PC-3 (cell line): ENCODE measurements around the gene FALEC. TPM values are rescaled to one million over a fixed set of nuclear protein-coding genes. Genes with fewer than 3 reads are reported as not detected.

Source experiments
- ATAC-seq: fragments of 200-7000 bp; cut with Tn5 transposase; 2 replicates; pipeline ENCODE4 v1.9.1; 2020; ENCODE audit warnings: mild to moderate bottlenecking, moderate library complexity
- BruUV-seq: library from RNA; stranded (reverse); fragments of 400-500 nt; replicated peaks from 2 replicates; lab custom pipeline; 2021; lab: Mats Ljungman, UMichigan
- CTCF ChIA-PET: fragments of 300-600 bp; sonication (Branson Sonifier 250); formaldehyde crosslinking; loops from one replicate; lab custom pipeline; 2022; ENCODE audit warnings: antibody characterized with exemption; lab: Charles Lee
- POLR2A ChIA-PET: fragments of 300-600 bp; sonication (Branson Sonifier 250); formaldehyde crosslinking; loops from one replicate; lab custom pipeline; 2022; ENCODE audit warnings: antibody characterized with exemption; ENCODE audit not compliant: unreplicated experiment; lab: Charles Lee
- DNase-seq: peaks from one replicate; pipeline ENCODE4 v3.0.0-alpha.2; 2015
- H2AFZ ChIP-seq: fragments of 300-600 bp; sonication (generic); 2 replicates; pipeline ENCODE4 v1.6.0; 2016; ENCODE audit warnings: antibody characterized with exemption, low read length
- H3F3A ChIP-seq: fragments of 300-600 bp; sonication (generic); one replicate; pipeline ENCODE4 v1.6.0; 2017; ENCODE audit warnings: antibody characterized with exemption, low read length, control low read depth, mild to moderate bottlenecking; ENCODE audit not compliant: unreplicated experiment
- H3K27ac ChIP-seq: fragments of 300-600 bp; sonication (generic); 2 replicates; pipeline ENCODE4 v1.5.1; 2016; ENCODE audit warnings: mild to moderate bottlenecking, low read length
- H3K27me3 ChIP-seq: fragments of 300-600 bp; sonication (generic); 2 replicates; pipeline ENCODE4 v1.6.1; 2016; ENCODE audit warnings: low read length, mixed read lengths
- H3K36me3 ChIP-seq: fragments of 300-600 bp; sonication (generic); 2 replicates; pipeline ENCODE4 v1.6.1; 2016; ENCODE audit warnings: low read depth, mixed run types, low read length, mixed read lengths
- H3K4me1 ChIP-seq: fragments of 300-600 bp; sonication (generic); 2 replicates; pipeline ENCODE4 v1.5.1; 2016; ENCODE audit warnings: low read length; ENCODE audit not compliant: insufficient read depth
- H3K4me2 ChIP-seq: fragments of 300-600 bp; sonication (generic); 2 replicates; pipeline ENCODE4 v1.6.0; 2016; ENCODE audit warnings: low read length
- H3K4me3 ChIP-seq: fragments of 300-600 bp; sonication (generic); 2 replicates; pipeline ENCODE4 v1.5.1; 2016; ENCODE audit warnings: mild to moderate bottlenecking, low read length, mixed read lengths
- H3K79me2 ChIP-seq: fragments of 300-600 bp; sonication (generic); 2 replicates; pipeline ENCODE4 v1.6.1; 2017; ENCODE audit warnings: low read length, mixed read lengths
- H3K9ac ChIP-seq: fragments of 300-600 bp; sonication (generic); 2 replicates; pipeline ENCODE4 v1.6.0; 2016; ENCODE audit warnings: mild to moderate bottlenecking, low read length
- H3K9me2 ChIP-seq: fragments of 300-600 bp; sonication (generic); replicated peaks from 2 replicates; pipeline ENCODE4 v1.6.1; 2016; ENCODE audit warnings: mixed run types, low read length, mixed read lengths
- H3K9me3 ChIP-seq: fragments of 300-600 bp; sonication (generic); 2 replicates; pipeline ENCODE4 v1.6.1; 2016; ENCODE audit warnings: low read length, mixed read lengths
- H4K20me1 ChIP-seq: fragments of 300-600 bp; sonication (generic); 2 replicates; pipeline ENCODE4 v1.6.1; 2016; ENCODE audit warnings: low read length, mixed read lengths
- CTCF ChIP-seq: fragments of 300-600 bp; sonication (generic); conservative IDR thresholded peaks from 2 replicates; pipeline ENCODE4 v1.5.1; 2017; ENCODE audit warnings: antibody characterized with exemption, low read depth, mild to moderate bottlenecking, low read length
- EZH2 ChIP-seq: fragments of 300-600 bp; sonication (generic); IDR thresholded peaks from one replicate; pipeline ENCODE4 v1.6.1; 2017; ENCODE audit warnings: antibody characterized with exemption, mild to moderate bottlenecking, low read length; ENCODE audit not compliant: unreplicated experiment
- EZH2phosphoT487 ChIP-seq: fragments of 300-600 bp; sonication (generic); IDR thresholded peaks from 2 replicates; pipeline ENCODE4 v1.6.1; 2018; ENCODE audit warnings: mild to moderate bottlenecking, antibody characterized with exemption, low read length, borderline replicate concordance
- intact Hi-C: fragments of 100-400 bp; cut with micrococcal nuclease; formaldehyde crosslinking; loops from 2 replicates; pipeline ENCODE4 v1.9.0; 2023
- total RNA-seq: library from RNA; depleted of rRNA; stranded (reverse); fragments of >200 nt; gene quantifications from 2 replicates; pipeline ENCODE4 v1.2.3, GENCODE V29; 2014

Gene FALEC
- total RNA-seq, 1 experiment from 2014 or later = 0.73 TPM

DNA sequence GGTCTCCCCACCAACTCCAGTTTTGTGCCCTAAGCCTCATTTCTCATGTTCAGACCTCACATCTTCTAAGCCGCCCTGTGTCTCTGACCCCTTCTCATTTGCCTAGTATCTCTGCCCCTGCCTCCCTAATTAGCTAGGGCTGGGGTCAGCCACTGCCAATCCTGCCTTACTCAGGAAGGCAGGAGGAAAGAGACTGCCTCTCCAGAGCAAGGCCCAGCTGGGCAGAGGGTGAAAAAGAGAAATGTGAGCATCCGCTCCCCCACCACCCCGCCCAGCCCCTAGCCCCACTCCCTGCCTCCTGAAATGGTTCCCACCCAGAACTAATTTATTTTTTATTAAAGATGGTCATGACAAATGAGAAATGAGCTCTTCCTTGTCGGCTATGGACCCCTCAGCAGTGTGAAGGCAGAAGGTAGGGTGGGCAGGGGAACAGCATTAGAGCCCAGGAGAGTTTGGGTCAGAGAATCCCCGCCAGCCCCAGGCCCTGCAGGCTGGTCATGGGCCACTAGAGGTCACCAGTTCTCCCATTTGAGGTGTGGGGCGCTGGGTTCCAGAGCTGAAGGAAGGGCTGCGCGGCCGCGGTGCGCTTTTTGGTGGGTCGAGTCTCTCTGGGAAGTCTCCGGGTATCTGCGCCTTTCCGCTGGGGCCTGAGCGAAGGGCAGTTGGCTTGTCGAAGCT, 45.2 kb downstream of the FALEC start:
- Histone ChIP-seq H3K9me3 (no peaks in the 10 kb centered on the region), H2AFZ (peak overlapping the region; percentile 69)
- ATAC-seq = peak; percentile 54

GRCh38 chr1:150561254-150561973, 45.9 kb downstream of the FALEC start:
- peak; percentile 99 for DNase-seq
- BruUV-seq = TSS peak; percentile 97
- CTCF ChIA-PET = interaction anchor here (0.7 to 2.2 kb wide), 5 partner anchors 60 to 252 kb away, joined by 5 to 22 read pairs (median 6); partner anchors contain the start of gene ENSA

More for the DNA sequence above, 45.2 kb downstream of the FALEC start:
- intact Hi-C loops = loop anchor here (1.0 to 10.0 kb wide), 6 partner anchors 19 to 434 kb away; partner anchors contain the start of genes GOLPH3L, MCL1 and SETDB1
- Histone ChIP-seq H4K20me1 (no peaks in the 10 kb centered on the region), H3K27ac (peak overlapping the region; percentile 96), H3K9me2 (no peaks in the 10 kb centered on the region), H3F3A (peaks cover 3% of the 10 kb centered on the region), H3K36me3 (no peaks in the 10 kb centered on the region), H3K4me2 (peak overlapping the region; percentile 94), H3K4me1 (peaks cover 37% of the 10 kb centered on the region), H3K79me2 (peaks cover 10% of the 10 kb centered on the region; the same call in 1 of the 2 replicates), H3K4me3 (peak overlapping the region; percentile 69), H3K27me3 (no peaks in the 10 kb centered on the region), H3K9ac (peak overlapping the region; percentile 89)
- TF ChIP-seq EZH2 (no peak), CTCF (peak; percentile 86), EZH2phosphoT487 (no peak)
- BruUV-seq = TSS peak; percentile 75
- peak; percentile 91 for DNase-seq
- ChIA-PET POLR2A (interaction anchor here (2.3 kb wide), 1 partner anchor 19 kb away, joined by 31 read pairs; the partner anchor contains the start of gene MCL1), CTCF (interaction anchor here (0.5 to 2.2 kb wide), 6 partner anchors 61 to 445 kb away, joined by 3 to 22 read pairs (median 6); partner anchors contain the start of gene ENSA)

More at GRCh38 chr1:150561254-150561973, 45.9 kb downstream of the FALEC start:
- Histone ChIP-seq H3K4me1 (peaks cover 37% of the 10 kb centered on the region), H3K4me3 (peak overlapping the region; percentile 69), H3K79me2 (peaks cover 13% of the 10 kb centered on the region), H2AFZ (peak overlapping the region; percentile 69), H3K27me3 (no peaks in the 10 kb centered on the region), H3K9me2 (no peaks in the 10 kb centered on the region), H3K9ac (peak overlapping the region; percentile 89), H3F3A (peaks cover 3% of the 10 kb centered on the region), H4K20me1 (no peaks in the 10 kb centered on the region), H3K4me2 (peak overlapping the region; percentile 94), H3K27ac (peak overlapping the region; percentile 96), H3K9me3 (no peaks in the 10 kb centered on the region), H3K36me3 (no peaks in the 10 kb centered on the region)
- TF ChIP-seq CTCF (peak; percentile 10; the same call in 1 of the 2 replicates), EZH2phosphoT487 (no peak)
- intact Hi-C loops = loop anchor here (1.0 to 10.0 kb wide), 6 partner anchors 18 to 433 kb away; partner anchors contain the start of genes GOLPH3L, MCL1 and SETDB1
- POLR2A ChIA-PET = interaction anchor here (0.5 to 2.3 kb wide), 10 partner anchors 9 to 361 kb away, joined by 3 to 31 read pairs (median 4); partner anchors contain the start of genes ENSA, FALEC and MCL1
- ATAC-seq = peak; percentile 83
